ENCODE results near the gene GCLC.

GCLC gene

DNA sequence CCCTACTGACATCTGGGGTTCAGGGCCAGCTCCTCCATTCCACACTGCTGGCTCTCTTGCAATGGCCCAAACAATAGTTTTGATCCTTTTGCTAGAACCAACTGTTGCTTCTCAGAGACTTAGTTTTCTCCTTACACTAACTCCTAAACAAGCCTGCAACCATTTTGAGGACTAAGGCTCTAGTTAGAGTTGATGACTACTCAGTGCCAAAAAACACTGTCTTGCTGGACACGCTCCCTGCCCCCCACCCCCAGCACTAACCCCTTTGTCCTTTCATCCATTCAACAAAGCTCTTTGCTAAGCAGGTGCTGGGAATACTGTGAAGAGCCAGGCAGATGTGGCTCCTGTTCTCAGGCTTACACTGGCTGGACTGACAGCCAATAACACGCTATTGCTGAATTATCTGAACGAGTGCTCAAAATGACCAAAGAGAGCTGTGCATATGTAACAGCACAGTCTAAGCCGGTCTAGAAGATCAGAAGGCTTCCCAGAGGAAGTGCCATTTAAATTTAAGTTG is 17.6 kb downstream of the GCLC start:
- no peak overlapping the region for H3K4me3 ChIP-seq (ENCODE audit: low read depth, low read length)
- H3K4me1 ChIP-seq (ENCODE audit: control insufficient read depth, insufficient read depth, low read length) = peaks cover 52% of the 10 kb centered on the region
- no peak overlapping the region for H3K27ac ChIP-seq (ENCODE audit: extremely low read depth, low read depth, low read length)
- CTCF ChIA-PET = interaction anchor here (0.7 to 5.3 kb wide), 4 partner anchors 17 to 208 kb away, joined by 4 to 25 read pairs (median 8); partner anchors contain the start of gene GCLC
- H3K36me3 ChIP-seq (ENCODE audit: control insufficient read depth in 2 of 2, insufficient read depth in 1 of 2, low read length in 2 of 2) = no peaks in the 10 kb centered on the region
- H3K9me3 ChIP-seq (ENCODE audit: control insufficient read depth, insufficient read depth, low read depth, low read length) = no peaks in the 10 kb centered on the region
- TF ChIP-seq, protein P1, sequence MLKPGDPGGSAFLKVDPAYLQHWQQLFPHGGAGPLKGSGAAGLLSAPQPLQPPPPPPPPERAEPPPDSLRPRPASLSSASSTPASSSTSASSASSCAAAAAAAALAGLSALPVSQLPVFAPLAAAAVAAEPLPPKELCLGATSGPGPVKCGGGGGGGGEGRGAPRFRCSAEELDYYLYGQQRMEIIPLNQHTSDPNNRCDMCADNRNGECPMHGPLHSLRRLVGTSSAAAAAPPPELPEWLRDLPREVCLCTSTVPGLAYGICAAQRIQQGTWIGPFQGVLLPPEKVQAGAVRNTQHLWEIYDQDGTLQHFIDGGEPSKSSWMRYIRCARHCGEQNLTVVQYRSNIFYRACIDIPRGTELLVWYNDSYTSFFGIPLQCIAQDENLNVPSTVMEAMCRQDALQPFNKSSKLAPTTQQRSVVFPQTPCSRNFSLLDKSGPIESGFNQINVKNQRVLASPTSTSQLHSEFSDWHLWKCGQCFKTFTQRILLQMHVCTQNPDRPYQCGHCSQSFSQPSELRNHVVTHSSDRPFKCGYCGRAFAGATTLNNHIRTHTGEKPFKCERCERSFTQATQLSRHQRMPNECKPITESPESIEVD (tag by site-specific recombination; IDR thresholded peaks at IDR 0.05) = no peak
- TF ChIP-seq SALL2 (tag by site-specific recombination; IDR thresholded peaks at IDR 0.05; ENCODE audit: borderline replicate concordance) (no peak), SETDB1 (IDR thresholded peaks at IDR 0.05; ENCODE audit: insufficient read length, low read length) (no peak), ZNF423 (tag by site-specific recombination; IDR thresholded peaks at IDR 0.05) (no peak), SCRT2 (tag by site-specific recombination; IDR thresholded peaks at IDR 0.05) (peak; percentile 94), SCRT1 (tag by site-specific recombination; IDR thresholded peaks at IDR 0.05; ENCODE audit: borderline replicate concordance) (0 out of 2 replicates have a peak, but pooled peaks have one; percentile 57), ZNF416 (tag by site-specific recombination; IDR thresholded peaks at IDR 0.05) (no peak), KLF16 (tag by site-specific recombination; IDR thresholded peaks at IDR 0.05) (no peak), ZNF426 (tag by site-specific recombination; IDR thresholded peaks at IDR 0.05) (no peak), OVOL3 (tag by site-specific recombination; IDR thresholded peaks at IDR 0.05) (no peak), ZSCAN30 (tag by site-specific recombination; IDR thresholded peaks at IDR 0.05) (no peak), ZNF670 (tag by site-specific recombination; IDR thresholded peaks at IDR 0.05; ENCODE audit: low read depth) (no peak), ZNF623 (tag by site-specific recombination; IDR thresholded peaks at IDR 0.05) (no peak), ZNF24 (tag by site-specific recombination; IDR thresholded peaks at IDR 0.05) (no peak), ZNF830 (tag by site-specific recombination; IDR thresholded peaks at IDR 0.05; ENCODE audit: low read depth) (no peak), ZNF701 (tag by site-specific recombination; IDR thresholded peaks at IDR 0.05) (no peak), ZNF10 (tag by site-specific recombination; IDR thresholded peaks at IDR 0.05) (peak; percentile 79), ZNF610 (tag by site-specific recombination; IDR thresholded peaks at IDR 0.05; ENCODE audit: borderline replicate concordance) (no peak), ZNF146 (tag by site-specific recombination; IDR thresholded peaks at IDR 0.05) (no peak), ZNF184 (tag by site-specific recombination; IDR thresholded peaks at IDR 0.05) (no peak), ZNF626 (tag by site-specific recombination; IDR thresholded peaks at IDR 0.05) (no peak), ZNF335 (tag by site-specific recombination; conservative IDR thresholded peaks at IDR 0.05) (no peak)
- TF ChIP-seq, protein P2, sequence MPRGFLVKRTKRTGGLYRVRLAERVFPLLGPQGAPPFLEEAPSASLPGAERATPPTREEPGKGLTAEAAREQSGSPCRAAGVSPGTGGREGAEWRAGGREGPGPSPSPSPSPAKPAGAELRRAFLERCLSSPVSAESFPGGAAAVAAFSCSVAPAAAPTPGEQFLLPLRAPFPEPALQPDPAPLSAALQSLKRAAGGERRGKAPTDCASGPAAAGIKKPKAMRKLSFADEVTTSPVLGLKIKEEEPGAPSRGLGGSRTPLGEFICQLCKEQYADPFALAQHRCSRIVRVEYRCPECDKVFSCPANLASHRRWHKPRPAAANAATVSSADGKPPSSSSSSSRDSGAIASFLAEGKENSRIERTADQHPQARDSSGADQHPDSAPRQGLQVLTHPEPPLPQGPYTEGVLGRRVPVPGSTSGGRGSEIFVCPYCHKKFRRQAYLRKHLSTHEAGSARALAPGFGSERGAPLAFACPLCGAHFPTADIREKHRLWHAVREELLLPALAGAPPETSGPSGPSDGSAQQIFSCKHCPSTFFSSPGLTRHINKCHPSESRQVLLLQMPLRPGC (tag by site-specific recombination; IDR thresholded peaks at IDR 0.05) = no peak
- TF ChIP-seq, protein P3, sequence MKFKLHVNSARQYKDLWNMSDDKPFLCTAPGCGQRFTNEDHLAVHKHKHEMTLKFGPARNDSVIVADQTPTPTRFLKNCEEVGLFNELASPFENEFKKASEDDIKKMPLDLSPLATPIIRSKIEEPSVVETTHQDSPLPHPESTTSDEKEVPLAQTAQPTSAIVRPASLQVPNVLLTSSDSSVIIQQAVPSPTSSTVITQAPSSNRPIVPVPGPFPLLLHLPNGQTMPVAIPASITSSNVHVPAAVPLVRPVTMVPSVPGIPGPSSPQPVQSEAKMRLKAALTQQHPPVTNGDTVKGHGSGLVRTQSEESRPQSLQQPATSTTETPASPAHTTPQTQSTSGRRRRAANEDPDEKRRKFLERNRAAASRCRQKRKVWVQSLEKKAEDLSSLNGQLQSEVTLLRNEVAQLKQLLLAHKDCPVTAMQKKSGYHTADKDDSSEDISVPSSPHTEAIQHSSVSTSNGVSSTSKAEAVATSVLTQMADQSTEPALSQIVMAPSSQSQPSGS (tag by site-specific recombination; IDR thresholded peaks at IDR 0.05; ENCODE audit: low read depth) = no peak
- TF ChIP-seq, protein P4, sequence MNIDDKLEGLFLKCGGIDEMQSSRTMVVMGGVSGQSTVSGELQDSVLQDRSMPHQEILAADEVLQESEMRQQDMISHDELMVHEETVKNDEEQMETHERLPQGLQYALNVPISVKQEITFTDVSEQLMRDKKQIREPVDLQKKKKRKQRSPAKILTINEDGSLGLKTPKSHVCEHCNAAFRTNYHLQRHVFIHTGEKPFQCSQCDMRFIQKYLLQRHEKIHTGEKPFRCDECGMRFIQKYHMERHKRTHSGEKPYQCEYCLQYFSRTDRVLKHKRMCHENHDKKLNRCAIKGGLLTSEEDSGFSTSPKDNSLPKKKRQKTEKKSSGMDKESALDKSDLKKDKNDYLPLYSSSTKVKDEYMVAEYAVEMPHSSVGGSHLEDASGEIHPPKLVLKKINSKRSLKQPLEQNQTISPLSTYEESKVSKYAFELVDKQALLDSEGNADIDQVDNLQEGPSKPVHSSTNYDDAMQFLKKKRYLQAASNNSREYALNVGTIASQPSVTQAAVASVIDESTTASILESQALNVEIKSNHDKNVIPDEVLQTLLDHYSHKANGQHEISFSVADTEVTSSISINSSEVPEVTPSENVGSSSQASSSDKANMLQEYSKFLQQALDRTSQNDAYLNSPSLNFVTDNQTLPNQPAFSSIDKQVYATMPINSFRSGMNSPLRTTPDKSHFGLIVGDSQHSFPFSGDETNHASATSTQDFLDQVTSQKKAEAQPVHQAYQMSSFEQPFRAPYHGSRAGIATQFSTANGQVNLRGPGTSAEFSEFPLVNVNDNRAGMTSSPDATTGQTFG (tag by site-specific recombination; IDR thresholded peaks at IDR 0.05; ENCODE audit: borderline replicate concordance) = no peak
- TF ChIP-seq, protein P5, sequence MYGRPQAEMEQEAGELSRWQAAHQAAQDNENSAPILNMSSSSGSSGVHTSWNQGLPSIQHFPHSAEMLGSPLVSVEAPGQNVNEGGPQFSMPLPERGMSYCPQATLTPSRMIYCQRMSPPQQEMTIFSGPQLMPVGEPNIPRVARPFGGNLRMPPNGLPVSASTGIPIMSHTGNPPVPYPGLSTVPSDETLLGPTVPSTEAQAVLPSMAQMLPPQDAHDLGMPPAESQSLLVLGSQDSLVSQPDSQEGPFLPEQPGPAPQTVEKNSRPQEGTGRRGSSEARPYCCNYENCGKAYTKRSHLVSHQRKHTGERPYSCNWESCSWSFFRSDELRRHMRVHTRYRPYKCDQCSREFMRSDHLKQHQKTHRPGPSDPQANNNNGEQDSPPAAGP (tag by site-specific recombination; IDR thresholded peaks at IDR 0.05) = no peak
- TF ChIP-seq, protein P6, sequence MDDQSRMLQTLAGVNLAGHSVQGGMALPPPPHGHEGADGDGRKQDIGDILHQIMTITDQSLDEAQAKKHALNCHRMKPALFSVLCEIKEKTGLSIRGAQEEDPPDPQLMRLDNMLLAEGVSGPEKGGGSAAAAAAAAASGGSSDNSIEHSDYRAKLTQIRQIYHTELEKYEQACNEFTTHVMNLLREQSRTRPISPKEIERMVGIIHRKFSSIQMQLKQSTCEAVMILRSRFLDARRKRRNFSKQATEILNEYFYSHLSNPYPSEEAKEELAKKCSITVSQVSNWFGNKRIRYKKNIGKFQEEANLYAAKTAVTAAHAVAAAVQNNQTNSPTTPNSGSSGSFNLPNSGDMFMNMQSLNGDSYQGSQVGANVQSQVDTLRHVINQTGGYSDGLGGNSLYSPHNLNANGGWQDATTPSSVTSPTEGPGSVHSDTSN (CRISPR knock-in tag; IDR thresholded peaks at IDR 0.05) = no peak
- POLR2A ChIA-PET = interaction anchor here (2.3 kb wide), 1 partner anchor 17 kb away, joined by 8 read pairs; the partner anchor contains the start of gene GCLC
